Loucy (cell line): ENCODE measurements around the gene BRD4.

Experiments
- H2AFZ ChIP-seq: fragments of 200-600 bp; sonication (generic); 2 replicates; pipeline ENCODE4 v1.6.0; 2016; ENCODE audit warnings: antibody characterized with exemption, mild to moderate bottlenecking, low read length, moderate library complexity
- H3F3A ChIP-seq: fragments of 200-600 bp; 2 replicates; pipeline ENCODE4 v1.6.0; 2016; ENCODE audit warnings: antibody characterized with exemption, low read depth, mild to moderate bottlenecking
- H3K27me3 ChIP-seq: fragments of 200-600 bp; sonication (generic); 2 replicates; pipeline ENCODE4 v1.6.1; 2014; ENCODE audit warnings: low read length, mild to moderate bottlenecking; ENCODE audit not compliant: insufficient read depth, poor library complexity, severe bottlenecking
- H3K36me3 ChIP-seq: fragments of 200-600 bp; sonication (generic); 2 replicates; pipeline ENCODE4 v1.6.1; 2016; ENCODE audit warnings: low read length; ENCODE audit not compliant: insufficient read depth
- H3K4me1 ChIP-seq: fragments of 200-600 bp; sonication (generic); 2 replicates; pipeline ENCODE4 v1.5.1; 2014; ENCODE audit warnings: low read length, mild to moderate bottlenecking; ENCODE audit not compliant: insufficient read depth, poor library complexity, severe bottlenecking
- H3K4me2 ChIP-seq: fragments of 200-600 bp; sonication (generic); 2 replicates; pipeline ENCODE4 v1.6.0; 2014; ENCODE audit warnings: antibody characterized with exemption, low read length, low read depth, mild to moderate bottlenecking; ENCODE audit not compliant: poor library complexity, severe bottlenecking
- H3K4me3 ChIP-seq: fragments of 200-600 bp; sonication (generic); 2 replicates; pipeline ENCODE4 v1.5.1; 2014; ENCODE audit warnings: low read length, mild to moderate bottlenecking, mixed read lengths; ENCODE audit not compliant: poor library complexity, severe bottlenecking
- H3K79me2 ChIP-seq: fragments of 200-600 bp; sonication (generic); 2 replicates; pipeline ENCODE4 v1.6.1; 2014; ENCODE audit warnings: low read length; ENCODE audit not compliant: insufficient read depth
- H3K9ac ChIP-seq: fragments of 200-600 bp; sonication (generic); 2 replicates; pipeline ENCODE4 v1.6.0; 2014; ENCODE audit warnings: mild to moderate bottlenecking, low read depth, low read length, moderate library complexity; ENCODE audit not compliant: poor library complexity, severe bottlenecking
- H3K9me2 ChIP-seq: fragments of 200-600 bp; sonication (generic); replicated peaks from 2 replicates; pipeline ENCODE4 v1.6.1; 2016; ENCODE audit warnings: low read depth, low read length, mixed read lengths
- H3K9me3 ChIP-seq: fragments of 200-600 bp; sonication (generic); 2 replicates; pipeline ENCODE4 v1.6.1; 2014; ENCODE audit warnings: mild to moderate bottlenecking, antibody characterized with exemption, low read length, low read depth; ENCODE audit not compliant: insufficient read depth
- H4K20me1 ChIP-seq: fragments of 200-600 bp; sonication (generic); 2 replicates; pipeline ENCODE4 v1.6.0; 2014; ENCODE audit warnings: antibody characterized with exemption, low read length, mild to moderate bottlenecking; ENCODE audit not compliant: insufficient read depth, poor library complexity, severe bottlenecking
- CTCF ChIP-seq: fragments of 200-600 bp; sonication (generic); conservative IDR thresholded peaks from 2 replicates; pipeline ENCODE4 v1.5.1; 2014; ENCODE audit warnings: mild to moderate bottlenecking, antibody characterized with exemption, low read length
- EZH2phosphoT487 ChIP-seq: fragments of 200-600 bp; IDR thresholded peaks from 2 replicates; pipeline ENCODE4 v1.6.1; 2018; ENCODE audit warnings: antibody characterized with exemption, mild to moderate bottlenecking, moderate library complexity, borderline replicate concordance

The BRD4 gene

GRCh38 chr19:15266683-15267082 lies 65.7 kb downstream of the BRD4 start:
- Histone ChIP-seq H3K9ac (no peak overlapping the region), H2AFZ (no peak overlapping the region), H3K79me2 (peaks cover 57% of the 10 kb centered on the region), H3K4me3 (no peak overlapping the region), H3K36me3 (peaks cover 98% of the 10 kb centered on the region), H3K9me3 (no peaks in the 10 kb centered on the region), H4K20me1 (peaks cover 90% of the 10 kb centered on the region), H3F3A (no peaks in the 10 kb centered on the region), H3K4me1 (no peaks in the 10 kb centered on the region), H3K4me2 (no peak overlapping the region), H3K27me3 (no peaks in the 10 kb centered on the region), H3K9me2 (no peaks in the 10 kb centered on the region)
- TF ChIP-seq CTCF: no peak
- no peak for TF ChIP-seq EZH2phosphoT487

- Histone ChIP-seq H3K36me3 (peaks cover 98% of the 10 kb centered on the region), H3K27me3 (no peaks in the 10 kb centered on the region), H2AFZ (no peak overlapping the region), H3K9ac (no peak overlapping the region), H3K9me2 (no peaks in the 10 kb centered on the region), H3K9me3 (no peaks in the 10 kb centered on the region), H3K4me2 (no peak overlapping the region), H3K4me3 (no peak overlapping the region), H3F3A (no peaks in the 10 kb centered on the region), H3K79me2 (peaks cover 49% of the 10 kb centered on the region), H3K4me1 (no peaks in the 10 kb centered on the region), H4K20me1 (peaks cover 82% of the 10 kb centered on the region)
- TF ChIP-seq CTCF: no peak
- no peak for TF ChIP-seq EZH2phosphoT487
Observed at GRCh38 chr19:15265850-15266248, 66.5 kb downstream of the BRD4 start.

- Histone ChIP-seq H3K9ac (no peak overlapping the region), H4K20me1 (peaks cover 77% of the 10 kb centered on the region), H3K36me3 (peaks cover 98% of the 10 kb centered on the region), H3K4me3 (no peak overlapping the region), H3K4me1 (no peaks in the 10 kb centered on the region), H3K4me2 (no peak overlapping the region), H3K27me3 (no peaks in the 10 kb centered on the region), H3F3A (no peaks in the 10 kb centered on the region), H3K9me2 (no peaks in the 10 kb centered on the region), H3K9me3 (no peaks in the 10 kb centered on the region), H2AFZ (no peak overlapping the region), H3K79me2 (peaks cover 44% of the 10 kb centered on the region)
- TF ChIP-seq EZH2phosphoT487: no peak
- TF ChIP-seq CTCF: no peak
Observed at GRCh38 chr19:15265214-15265849, 67.0 kb downstream of the BRD4 start.
